ENCODE data around the gene HSPA4.

GRCh38 chr5:133141746-133142145 is 89.9 kb downstream of the HSPA4 start:
- TF ChIP-seq POLR2A (IDR thresholded peaks at IDR 0.05; ENCODE audit: low read length) (no peak), GATA1 (IDR thresholded peaks at IDR 0.05; ENCODE audit: low read depth, low read length) (no peak)
